Fibroblast of lung (primary cell): ENCODE data around the gene FBXW12. TPM values are rescaled to one million over a fixed set of nuclear protein-coding genes. Genes with fewer than 3 reads are reported as not detected.

ENCODE experiments used
- DNase-seq, 2 donors: peaks; one replicate each; pipeline versions ENCODE4 v3.0.0 to v3.0.0-alpha.2; 2010; ENCODE audit warnings: low read depth in 2 of 2
- H2AFZ ChIP-seq: 2 replicates; pipeline ENCODE4 v1.5.1; 2012; ENCODE audit warnings: low read length, control low read depth, inconsistent platforms
- H3K27ac ChIP-seq: 2 replicates; pipeline ENCODE4 v1.5.1; 2011; ENCODE audit warnings: low read length, control low read depth; ENCODE audit not compliant: insufficient read depth
- H3K27me3 ChIP-seq: 2 replicates; pipeline ENCODE4 v1.5.1; 2011; ENCODE audit warnings: mild to moderate bottlenecking, low read length; ENCODE audit not compliant: control insufficient read depth, insufficient read depth
- H3K36me3 ChIP-seq: 2 replicates; pipeline ENCODE4 v1.5.1; 2011; ENCODE audit warnings: low read length; ENCODE audit not compliant: control insufficient read depth, insufficient read depth
- H3K4me1 ChIP-seq: 2 replicates; pipeline ENCODE4 v1.5.1; 2011; ENCODE audit warnings: low read length; ENCODE audit not compliant: control insufficient read depth, insufficient read depth; ENCODE audit errors: extremely low read depth
- H3K4me2 ChIP-seq: 2 replicates; pipeline ENCODE4 v1.5.1; 2011; ENCODE audit warnings: low read length, control low read depth; ENCODE audit not compliant: insufficient read depth; ENCODE audit errors: extremely low read depth
- H3K4me3 ChIP-seq, 4 experiments: fragments of 200-600 bp in 1 of 4; sonication (generic) in 1 of 4; replicated peaks in 1 of 4; 2 replicates each; pipeline ENCODE4 v1.5.1; 2011 to 2016; ENCODE audit warnings: low read length in 4 of 4, low read depth in 3 of 4, mild to moderate bottlenecking in 3 of 4, control low read depth in 2 of 4, inconsistent platforms in 1 of 4, mixed read lengths in 1 of 4; ENCODE audit not compliant: insufficient read depth in 1 of 4; ENCODE audit errors: control extremely low read depth in 1 of 4
- H3K79me2 ChIP-seq: 2 replicates; pipeline ENCODE4 v1.5.1; 2012; ENCODE audit warnings: mild to moderate bottlenecking, low read length, inconsistent platforms; ENCODE audit not compliant: control insufficient read depth, insufficient read depth
- H3K9ac ChIP-seq: 2 replicates; pipeline ENCODE4 v1.5.1; 2011; ENCODE audit warnings: mild to moderate bottlenecking, low read length, control low read depth; ENCODE audit not compliant: insufficient read depth
- H3K9me3 ChIP-seq: 2 replicates; pipeline ENCODE4 v1.5.1; 2012; ENCODE audit warnings: low read depth, low read length; ENCODE audit not compliant: control insufficient read depth, insufficient read depth
- H4K20me1 ChIP-seq: 2 replicates; pipeline ENCODE4 v1.5.1; 2011; ENCODE audit warnings: low read length; ENCODE audit not compliant: control insufficient read depth, insufficient read depth; ENCODE audit errors: extremely low read depth
- CTCF ChIP-seq, 2 donors: IDR thresholded peaks in 1 of 2; conservative IDR thresholded peaks in 1 of 2; 1 replicate in 1 of 2; 2 replicates in 1 of 2; pipeline ENCODE4 v1.5.1; 2011 to 2012; ENCODE audit warnings: low read length in 2 of 2, control low read depth in 1 of 2, inconsistent platforms in 1 of 2, low read depth in 1 of 2, mild to moderate bottlenecking in 1 of 2
- EZH2 ChIP-seq: IDR thresholded peaks from 2 replicates; pipeline ENCODE4 v1.5.1; 2012; ENCODE audit warnings: low read length, control low read depth, mild to moderate bottlenecking; ENCODE audit errors: missing control alignments
- polyA plus RNA-seq, 2 donors: library from polyadenylated mRNA; depleted of rRNA in 1 of 2; stranded (reverse) in 1 of 2; unstranded in 1 of 2; fragments of >200 nt; gene quantifications; 2 replicates each; pipeline ENCODE4 v1.2.1, GENCODE V29; 2011 to 2012; ENCODE audit warnings: missing spikeins in 1 of 2
- total RNA-seq: library from RNA; depleted of rRNA; stranded (reverse); fragments of >200 nt; gene quantifications from 2 replicates; pipeline ENCODE4 v1.2.1, GENCODE V29; 2014

The FBXW12 gene
- total and polyA plus RNA-seq, 2 donors (not counting 1 experiment from before 2014, with no cell fraction given), result 0.06 TPM; not detected in 1

GRCh38 chr3:48416546-48416945 lies 44.5 kb downstream of the FBXW12 start:
- no peak overlapping the region for H3K4me3 ChIP-seq
- H3K36me3 ChIP-seq, result peaks cover 15% of the 10 kb centered on the region
- no peaks in the 10 kb centered on the region for H3K9me3 ChIP-seq
- H3K4me2 ChIP-seq, result no peak overlapping the region
- no peaks in the 10 kb centered on the region for H4K20me1 ChIP-seq
- no peaks in the 10 kb centered on the region for H3K79me2 ChIP-seq
- no peaks in the 10 kb centered on the region for H3K4me1 ChIP-seq
- no peak for DNase-seq
- no peak overlapping the region for H2AFZ ChIP-seq
- H3K9ac ChIP-seq, result no peak overlapping the region
- no peak for TF ChIP-seq EZH2
- no peak for TF ChIP-seq CTCF (conservative IDR thresholded peaks at IDR 0.05 in 1 of 2, IDR thresholded peaks at IDR 0.05 in 1 of 2; ENCODE audit: low read depth in 1 of 2, low read length in 2 of 2)
- H3K27me3 ChIP-seq, result no peaks in the 10 kb centered on the region
- no peak overlapping the region for H3K27ac ChIP-seq

- Histone ChIP-seq H3K9me3 (no peaks in the 10 kb centered on the region), H2AFZ (no peak overlapping the region), H3K79me2 (no peaks in the 10 kb centered on the region), H3K27me3 (no peaks in the 10 kb centered on the region), H3K36me3 (peaks cover 11% of the 10 kb centered on the region), H4K20me1 (no peaks in the 10 kb centered on the region), H3K4me1 (no peaks in the 10 kb centered on the region), H3K27ac (no peak overlapping the region), H3K4me2 (no peak overlapping the region), H3K9ac (no peak overlapping the region), H3K4me3 (no peak overlapping the region)
- DNase-seq, result no peak
- no peak for TF ChIP-seq CTCF (conservative IDR thresholded peaks at IDR 0.05 in 1 of 2, IDR thresholded peaks at IDR 0.05 in 1 of 2; ENCODE audit: low read depth in 1 of 2, low read length in 2 of 2)
- TF ChIP-seq EZH2, result no peak
Measured at GRCh38 chr3:48417529-48418108, 45.6 kb downstream of the FBXW12 start.

- TF ChIP-seq CTCF (conservative IDR thresholded peaks at IDR 0.05 in 1 of 2, IDR thresholded peaks at IDR 0.05 in 1 of 2; ENCODE audit: low read depth in 1 of 2, low read length in 2 of 2) (no peak), EZH2 (no peak)
- Histone ChIP-seq H3K4me3 (no peak overlapping the region), H4K20me1 (no peaks in the 10 kb centered on the region), H3K27ac (no peak overlapping the region), H3K9ac (no peak overlapping the region), H3K4me1 (no peaks in the 10 kb centered on the region), H3K36me3 (peaks cover 10% of the 10 kb centered on the region), H3K9me3 (no peaks in the 10 kb centered on the region), H2AFZ (no peak overlapping the region), H3K79me2 (no peaks in the 10 kb centered on the region), H3K4me2 (no peak overlapping the region), H3K27me3 (no peaks in the 10 kb centered on the region)
- DNase-seq, result no peak
Measured at GRCh38 chr3:48418140-48418539, 46.1 kb downstream of the FBXW12 start.
